Nucleus accumbens (tissue), 56 donors: ENCODE measurements around the gene CSNK1D.

Experiments used
- DNase-seq, 56 donors: peaks; one replicate each; lab custom pipeline; 2025; lab: John Stamatoyannopoulos, UW

CSNK1D gene

DNA sequence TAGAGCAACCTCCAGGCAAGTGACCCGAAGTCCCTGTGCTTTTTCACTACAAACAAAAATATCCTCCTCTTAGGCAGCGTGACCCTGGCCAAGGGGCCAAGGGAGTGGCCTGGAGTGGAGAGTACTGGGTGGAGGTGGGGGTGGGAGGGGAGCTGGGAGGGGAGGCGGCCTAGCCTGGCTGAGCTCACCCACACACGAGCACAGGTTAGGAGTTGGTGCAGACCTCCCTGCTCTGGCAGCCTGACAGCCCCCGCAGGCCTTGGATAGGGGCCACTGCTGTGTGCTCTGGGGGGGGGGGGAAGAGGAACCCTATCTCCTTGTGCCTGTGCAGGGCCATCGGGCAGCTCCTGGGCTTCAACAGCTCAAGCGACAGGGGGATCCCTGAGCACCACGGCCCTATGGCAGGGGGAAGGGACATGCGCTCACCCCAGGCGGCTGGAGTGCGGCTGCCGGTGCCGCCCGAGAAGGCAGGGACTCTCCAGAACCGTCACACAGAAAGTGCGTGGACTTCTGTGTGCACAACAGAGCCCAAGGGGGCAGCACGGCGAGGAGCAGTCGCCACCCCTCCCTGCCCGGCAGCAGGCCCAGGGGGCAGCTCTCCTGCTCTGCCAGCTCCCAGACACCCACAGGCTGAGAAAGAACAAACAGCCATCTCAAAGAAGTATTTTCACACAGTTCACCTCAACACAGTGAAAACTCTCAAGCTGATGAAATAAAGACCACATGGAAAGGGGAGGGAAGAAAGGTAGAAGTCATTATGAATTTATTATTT is 31.4 kb downstream of the CSNK1D start:
- DNase-seq: peak in 1 of 56 donors; percentile 36

GRCh38 chr17:82241183-82241925 is 32.1 kb downstream of the CSNK1D start:
- DNase-seq: peak in 46 of 56 donors; percentile 14 to 81 (median 44)

DNA sequence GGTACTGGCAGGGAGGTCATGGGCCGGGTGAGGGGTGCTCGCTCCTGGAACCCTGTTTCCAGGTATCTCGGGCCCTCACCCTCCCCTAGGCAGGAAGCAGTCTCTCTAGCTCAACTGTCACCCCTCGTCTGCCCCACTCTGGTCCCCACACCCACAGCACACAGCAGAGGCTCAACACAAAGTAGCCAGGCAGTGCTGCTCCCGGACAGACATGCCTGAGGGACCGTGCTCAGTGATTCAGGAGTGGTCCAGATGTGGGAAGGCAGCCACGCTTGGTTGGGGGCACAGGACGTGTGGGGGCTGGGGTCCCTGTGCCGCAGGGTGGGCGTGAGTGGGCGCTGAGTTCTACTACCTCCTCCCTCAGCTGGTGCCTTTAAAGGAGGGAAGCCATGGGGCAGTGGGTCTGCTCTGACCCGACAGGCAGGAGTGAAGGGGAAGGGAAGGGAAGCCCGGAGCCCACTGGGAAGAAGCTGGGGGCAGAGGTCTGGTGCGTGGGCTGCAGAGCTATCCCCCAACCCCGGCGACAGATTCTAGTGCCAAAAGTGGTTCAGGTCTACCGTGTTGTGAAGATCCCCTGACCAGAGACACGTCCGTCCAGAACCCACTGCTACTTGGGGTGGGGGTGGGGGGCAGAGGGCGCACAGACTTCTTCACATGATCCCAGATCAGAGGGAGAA is 32.9 kb downstream of the CSNK1D start:
- DNase-seq: no peak

DNA sequence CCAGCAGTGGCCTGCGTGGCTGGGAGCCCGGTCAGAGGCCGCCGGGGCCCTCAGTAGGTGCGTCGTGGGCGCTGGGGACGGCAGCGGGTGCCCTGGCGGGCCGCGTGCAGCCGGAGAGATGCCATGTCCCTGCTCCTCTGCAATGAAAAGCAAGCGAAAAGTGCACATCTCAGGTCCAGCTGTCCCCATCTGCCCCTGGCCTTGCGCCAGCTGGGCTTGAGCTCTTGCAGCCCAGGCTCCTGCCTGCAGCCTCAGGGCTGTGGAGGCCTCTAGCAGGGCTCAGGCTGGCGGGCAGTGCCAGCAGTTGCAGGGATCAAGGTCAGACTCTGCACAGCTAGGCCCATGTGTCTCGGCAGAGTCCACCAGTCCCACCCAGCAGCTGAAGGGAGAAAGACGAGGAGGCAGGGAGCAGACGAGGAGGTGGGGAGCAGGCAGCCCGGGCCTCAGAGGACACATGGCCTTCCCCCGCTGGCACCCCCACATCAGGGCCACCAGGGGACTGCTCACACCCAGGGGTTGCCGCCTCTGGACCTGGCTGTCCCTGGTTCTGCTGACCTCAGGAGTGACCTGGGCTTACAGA is 33.5 kb downstream of the CSNK1D start:
- no peak for DNase-seq

DNA sequence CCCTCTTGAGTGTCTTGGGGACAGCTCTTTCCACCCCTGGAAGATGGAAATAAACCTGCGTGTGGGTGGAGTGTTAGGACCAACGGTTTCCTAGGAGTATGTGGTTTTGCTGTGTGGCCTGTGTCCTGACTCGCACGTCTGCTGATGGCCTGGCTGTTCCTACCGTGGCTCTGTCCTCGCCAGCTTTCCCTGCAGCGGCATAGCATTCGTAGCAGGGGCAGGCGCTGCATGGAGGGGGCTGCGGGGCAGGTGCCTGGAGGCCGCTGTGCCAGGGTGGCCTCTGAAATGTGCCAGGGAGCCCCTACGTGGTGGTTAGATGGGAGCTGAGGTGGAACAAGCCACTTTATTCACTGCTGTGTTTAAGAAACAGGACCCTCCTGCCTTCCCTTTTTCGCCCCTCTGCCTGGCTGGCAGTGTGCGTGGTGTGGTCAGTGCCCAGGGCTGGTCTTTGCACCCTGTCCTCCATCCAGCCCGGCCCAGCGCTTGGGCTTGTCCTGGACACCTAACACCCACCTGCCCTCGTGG is 34.0 kb downstream of the CSNK1D start:
- no peak for DNase-seq

- DNase-seq: peak in 38 of 56 donors; percentile 18 to 85 (median 52)
Measured at GRCh38 chr17:82238472-82239201, 34.9 kb downstream of the CSNK1D start.

DNA sequence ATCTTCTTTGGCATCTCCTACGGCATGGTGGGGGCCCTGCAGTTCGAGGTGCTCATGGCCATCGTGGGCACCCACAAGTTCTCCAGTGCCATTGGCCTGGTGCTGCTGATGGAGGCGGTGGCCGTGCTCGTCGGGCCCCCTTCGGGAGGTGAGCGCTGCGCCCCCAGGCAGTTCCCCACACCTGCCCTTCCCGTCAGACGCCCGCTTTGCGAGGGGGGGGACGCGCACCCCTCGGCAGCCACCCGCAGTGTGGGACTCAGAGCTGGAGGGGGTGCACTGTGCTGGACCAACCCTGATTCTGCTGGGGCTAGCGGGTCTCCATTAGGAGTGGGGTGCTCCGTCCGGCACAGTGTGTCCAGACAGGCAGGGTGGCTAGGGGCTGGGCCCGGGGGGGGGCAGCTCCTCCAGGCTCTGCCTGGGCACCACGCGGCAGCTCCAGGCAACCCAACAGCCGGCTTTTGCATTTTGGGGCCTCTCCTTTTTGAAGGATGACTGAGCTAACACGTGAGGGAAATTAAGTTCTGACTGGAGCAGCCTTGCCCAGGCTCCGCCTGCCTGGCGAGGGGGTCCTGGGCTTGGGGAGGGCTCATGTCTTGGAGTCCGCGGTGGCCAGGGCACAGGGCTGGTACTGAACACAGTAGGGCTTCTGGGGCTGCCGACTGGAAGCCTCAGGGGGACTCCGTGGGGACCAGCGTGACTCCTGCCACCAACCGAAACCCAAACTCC is 35.6 kb downstream of the CSNK1D start:
- DNase-seq: peak in 4 of 56 donors; percentile 23 to 62 (median 30)

DNA sequence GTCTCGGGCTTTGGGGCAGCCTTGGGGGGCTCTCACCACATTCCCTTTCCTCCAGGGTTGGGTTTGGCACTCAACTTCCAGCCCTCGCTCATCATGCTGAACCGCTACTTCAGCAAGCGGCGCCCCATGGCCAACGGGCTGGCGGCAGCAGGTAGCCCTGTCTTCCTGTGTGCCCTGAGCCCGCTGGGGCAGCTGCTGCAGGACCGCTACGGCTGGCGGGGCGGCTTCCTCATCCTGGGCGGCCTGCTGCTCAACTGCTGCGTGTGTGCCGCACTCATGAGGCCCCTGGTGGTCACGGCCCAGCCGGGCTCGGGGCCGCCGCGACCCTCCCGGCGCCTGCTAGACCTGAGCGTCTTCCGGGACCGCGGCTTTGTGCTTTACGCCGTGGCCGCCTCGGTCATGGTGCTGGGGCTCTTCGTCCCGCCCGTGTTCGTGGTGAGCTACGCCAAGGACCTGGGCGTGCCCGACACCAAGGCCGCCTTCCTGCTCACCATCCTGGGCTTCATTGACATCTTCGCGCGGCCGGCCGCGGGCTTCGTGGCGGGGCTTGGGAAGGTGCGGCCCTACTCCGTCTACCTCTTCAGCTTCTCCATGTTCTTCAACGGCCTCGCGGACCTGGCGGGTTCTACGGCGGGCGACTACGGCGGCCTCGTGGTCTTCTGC is 36.3 kb downstream of the CSNK1D start:
- DNase-seq: no peak

DNA sequence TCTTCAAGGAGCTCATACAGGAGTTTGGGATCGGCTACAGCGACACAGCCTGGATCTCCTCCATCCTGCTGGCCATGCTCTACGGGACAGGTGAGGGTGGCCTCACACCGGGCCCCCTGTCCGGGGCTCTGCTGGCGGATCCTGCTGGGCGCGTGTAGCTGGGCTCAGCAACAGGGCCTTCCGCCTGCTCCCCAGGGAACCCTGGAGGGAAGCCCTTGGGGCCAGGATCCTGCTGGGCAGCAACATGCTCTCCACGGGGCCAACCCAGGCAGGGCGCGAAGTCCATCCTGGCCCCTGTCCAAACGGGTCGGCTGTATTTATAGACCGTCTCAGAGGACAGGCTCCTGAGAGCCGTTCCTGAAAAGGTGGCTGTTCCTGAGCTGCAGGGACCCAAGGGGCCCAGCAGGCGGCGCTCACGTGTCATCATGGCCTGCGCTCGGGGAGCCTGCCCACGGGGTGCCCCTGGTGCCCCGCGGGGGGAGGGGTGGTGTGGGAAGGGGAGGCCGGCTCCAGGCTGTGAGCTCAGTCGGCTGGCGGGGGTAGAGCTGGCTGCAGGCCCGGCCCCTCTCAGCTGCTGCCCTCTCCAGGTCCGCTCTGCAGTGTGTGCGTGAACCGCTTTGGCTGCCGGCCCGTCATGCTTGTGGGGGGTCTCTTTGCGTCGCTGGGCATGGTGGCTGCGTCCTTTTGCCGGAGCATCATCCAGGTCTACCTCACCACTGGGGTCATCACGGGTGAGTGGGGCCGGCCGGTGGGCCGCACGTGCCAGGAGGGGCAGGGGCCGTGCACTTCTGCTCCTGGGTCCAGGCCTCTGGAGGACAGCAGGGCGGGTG is 37.1 kb downstream of the CSNK1D start:
- peak in 48 of 56 donors; percentile 18 to 85 (median 53) for DNase-seq

- DNase-seq: no peak
Measured at GRCh38 chr17:82235775-82236141, 37.7 kb downstream of the CSNK1D start.

- DNase-seq: no peak
Measured at GRCh38 chr17:82235056-82235774, 38.3 kb downstream of the CSNK1D start.

DNA sequence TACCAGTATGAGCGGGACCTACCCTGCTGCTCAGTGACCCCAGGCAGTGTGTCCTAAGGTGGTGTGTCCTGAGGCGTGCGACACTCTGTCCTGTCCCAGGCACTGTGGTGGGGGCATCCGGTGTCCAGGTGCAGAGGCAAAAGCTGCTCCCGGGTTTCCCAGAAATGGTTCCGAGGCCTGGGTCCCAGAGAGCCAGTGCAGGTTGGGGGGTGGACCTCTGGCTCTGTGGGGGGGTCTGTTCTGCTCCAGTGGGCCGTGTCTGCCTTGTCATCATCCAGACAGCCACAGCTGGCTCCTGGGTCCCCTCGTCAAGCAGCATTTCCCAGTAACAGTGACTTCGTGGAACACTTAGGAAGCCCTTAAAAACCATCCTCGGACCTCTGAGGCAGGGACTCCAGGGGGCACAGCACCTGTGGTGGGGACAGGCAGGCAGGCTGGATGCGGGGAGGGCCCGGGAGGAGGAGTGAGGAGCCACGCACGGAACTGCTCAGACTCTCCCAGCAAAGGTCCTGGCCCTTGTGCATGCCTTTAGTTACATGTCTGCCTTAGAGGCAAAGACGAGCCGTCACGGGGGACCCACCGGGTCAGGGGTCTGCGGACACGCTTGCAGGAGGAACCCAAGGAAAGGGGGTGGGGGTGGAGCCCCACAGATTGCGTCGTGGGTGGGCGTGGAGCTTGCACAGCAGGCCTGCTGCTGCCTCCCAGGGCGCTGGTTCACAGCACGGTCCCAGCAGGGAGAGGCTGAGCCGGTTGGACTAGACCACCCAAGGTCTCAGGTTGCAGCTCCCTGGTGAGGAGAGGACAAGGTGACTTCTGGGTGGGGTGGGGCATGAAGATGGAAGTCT is 39.1 kb downstream of the CSNK1D start:
- DNase-seq: no peak

DNA sequence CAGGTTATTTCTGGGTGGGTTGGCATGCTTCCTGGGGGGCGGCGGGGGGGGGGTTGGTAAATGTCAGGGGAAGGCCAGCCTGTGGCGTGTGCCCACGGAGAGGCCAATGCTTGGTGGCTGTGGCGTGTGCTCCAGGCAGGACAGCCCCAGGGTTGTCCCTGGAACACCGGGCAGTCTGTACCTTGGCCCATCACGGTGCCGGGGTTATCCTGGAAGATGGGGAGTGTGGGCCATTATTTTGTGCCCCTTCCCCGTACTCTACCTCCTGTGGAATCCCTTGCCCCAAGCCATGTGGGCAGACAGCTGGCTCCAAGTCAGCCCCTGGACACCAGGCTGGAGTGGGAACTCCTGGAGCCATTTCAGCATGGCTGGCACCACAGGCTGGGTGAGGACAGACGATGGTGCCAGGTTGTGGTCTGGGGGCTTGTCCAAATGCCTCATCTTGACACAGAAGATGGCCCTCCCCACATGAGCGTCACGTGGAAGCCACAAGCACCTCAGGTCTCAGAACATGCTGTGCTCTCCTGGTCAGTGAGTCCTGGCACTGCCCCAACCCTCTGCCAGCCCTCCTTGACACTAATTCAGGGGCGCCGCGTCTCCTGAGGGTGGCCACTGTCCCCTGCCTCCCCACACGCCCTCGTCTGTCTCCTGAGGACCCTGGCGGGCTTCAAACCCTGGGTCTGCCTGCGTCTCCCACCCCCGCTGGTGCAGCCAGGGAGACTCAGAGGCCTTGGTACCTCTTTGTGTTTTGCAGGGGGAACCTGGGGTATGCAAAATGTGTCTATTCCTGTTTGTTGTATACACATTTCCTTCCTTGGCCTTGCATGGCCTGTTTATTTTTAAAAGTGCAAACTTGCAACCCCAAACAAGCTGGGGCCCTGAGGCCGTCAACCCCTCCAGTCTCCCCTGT is 40.4 kb downstream of the CSNK1D start:
- no peak for DNase-seq

DNA sequence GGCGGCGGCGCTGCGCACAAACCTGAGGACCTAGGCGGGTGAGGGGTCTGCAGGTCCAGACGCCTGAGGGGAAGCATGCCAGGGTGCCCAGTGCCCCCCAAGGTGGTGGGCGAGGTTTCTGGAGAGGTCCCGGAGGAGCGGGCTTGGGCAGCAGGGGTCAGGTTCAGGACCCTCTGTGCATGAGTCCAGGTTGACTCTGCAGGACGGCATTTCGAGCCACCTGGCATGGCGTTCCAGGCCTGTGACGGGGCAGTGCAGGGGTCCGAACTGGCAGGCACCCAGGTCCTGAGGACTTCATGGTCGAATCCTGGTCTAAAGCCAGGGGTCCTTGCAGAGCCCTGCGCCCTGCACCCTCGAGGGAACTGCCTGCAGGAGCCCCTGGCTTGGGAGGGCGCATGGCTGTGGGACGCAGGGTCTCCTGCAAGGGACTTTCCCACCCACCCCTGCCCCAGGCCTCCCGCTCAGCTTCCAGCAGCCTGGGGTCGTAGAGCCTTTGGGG is 41.1 kb downstream of the CSNK1D start:
- DNase-seq: no peak
